Transverse colon (tissue), 3 donors: Measurements from ENCODE around the gene GPC1.

ENCODE experiments used
- CTCF ChIP-seq, 5 experiments: fragments of 200-600 bp in 3 of 5; fragments of 450-650 bp in 2 of 5; sonication (generic) in 3 of 5; IDR thresholded peaks; 1 replicate in 2 of 5; 2 replicates in 3 of 5; pipeline ENCODE4 v1.5.1; 2016 to 2017; ENCODE audit warnings: antibody characterized with exemption in 5 of 5, inconsistent platforms in 3 of 5, mild to moderate bottlenecking in 2 of 5, moderate library complexity in 1 of 5
- POLR2A ChIP-seq: fragments of 450-650 bp; IDR thresholded peaks from one replicate; pipeline ENCODE4 v1.6.1; 2016; ENCODE audit warnings: antibody characterized with exemption, mild to moderate bottlenecking, moderate library complexity

GRCh38 chr2:240466579-240467148, 31.2 kb downstream of the GPC1 start:
- TF ChIP-seq POLR2A (no peak), CTCF (IDR thresholded peaks at IDR 0.05) (no peak)
